BLaER1 treated with 17β-estradiol and CSF1 and Interleukin-3, amounts not matched to agents 10 nM and 100 nM (cell line): ENCODE measurements around the gene ARRDC2.
A peak's percentile ranks its signal among the peaks of the same experiment; 100 is the strongest.

Experiments
- H3K27ac ChIP-seq, 11 experiments: shearing (Covaris generic); formaldehyde crosslinking; 2 replicates each; pipeline ENCODE4 v1.8.1; 2022
- H3K27me3 ChIP-seq, 11 experiments: shearing (Covaris generic); formaldehyde crosslinking; 2 replicates each; pipeline ENCODE4 v1.8.1; 2022
- H3K36me3 ChIP-seq, 11 experiments: shearing (Covaris generic); formaldehyde crosslinking; 2 replicates each; pipeline ENCODE4 v1.8.1; 2022
- H3K4me1 ChIP-seq, 10 experiments: shearing (Covaris generic); formaldehyde crosslinking; 2 replicates each; pipeline ENCODE4 v1.8.1; 2022
- H3K4me2 ChIP-seq, 11 experiments: shearing (Covaris generic); formaldehyde crosslinking; 2 replicates each; pipeline ENCODE4 v1.8.1; 2022
- H3K4me3 ChIP-seq, 10 experiments: shearing (Covaris generic); formaldehyde crosslinking; 2 replicates each; pipeline ENCODE4 v1.8.1; 2022
- H3K9ac ChIP-seq, 11 experiments: shearing (Covaris generic); formaldehyde crosslinking; 2 replicates each; pipeline ENCODE4 v1.8.1; 2022
- H3K9me3 ChIP-seq, 11 experiments: shearing (Covaris generic); formaldehyde crosslinking; replicated peaks in 1 of 11; 2 replicates each; pipeline ENCODE4 v1.8.1; 2022
- H4K20me1 ChIP-seq, 11 experiments: shearing (Covaris generic); formaldehyde crosslinking; 2 replicates each; pipeline ENCODE4 v1.8.1; 2022
- Cebpa-rat ChIP-seq, 11 experiments: shearing (Covaris generic); IDR thresholded peaks; 2 replicates each; pipeline ENCODE4 v1.8.1; 2022

ARRDC2 gene

GRCh38 chr19:18007917-18008673 lies at the start of gene ARRDC2:
Gene ARRDC2 (plus strand): TSS chr19:18008170. CDS start chr19:18008311, 141 bp downstream.
- Histone ChIP-seq H3K4me1 (peaks cover 35 to 66% (median 46%) of the 10 kb centered on the region in 10 experiments), H3K27me3 (no peaks in the 10 kb centered on the region), H3K9me3 (peaks cover 0 to 5% (median 0%) of the 10 kb centered on the region in 11 experiments; a peak in 4 of 22 replicates), H3K4me2 (peak within 1 kb of the TSS; percentile 72 to 99 (median 93)), H3K36me3 (peaks cover 55 to 80% (median 67%) of the 10 kb centered on the region in 11 experiments), H3K9ac (peak within 1 kb of the TSS; percentile 48 to 84 (median 71); a peak in 21 of 22 replicates), H4K20me1 (peaks cover 35 to 79% (median 49%) of the 10 kb centered on the region in 11 experiments; a peak in 21 of 22 replicates), H3K27ac (peak within 1 kb of the TSS; percentile 43 to 77 (median 64); a peak in 20 of 22 replicates), H3K4me3 (peak within 1 kb of the TSS; percentile 53 to 72 (median 57))
- TF ChIP-seq Cebpa-rat (IDR thresholded peaks at IDR 0.05): no peak

GRCh38 chr19:17963936-17964691 lies 43.9 kb upstream of the ARRDC2 start:
- H3K27me3 ChIP-seq: peaks cover 21 to 58% (median 44%) of the 10 kb centered on the region in 11 experiments
- H3K9ac ChIP-seq: no peak overlapping the region
- no peaks in the 10 kb centered on the region for H3K9me3 ChIP-seq
- no peak overlapping the region for H3K27ac ChIP-seq
- H3K4me3 ChIP-seq: no peak overlapping the region
- no peak overlapping the region for H3K4me2 ChIP-seq
- no peaks in the 10 kb centered on the region for H3K36me3 ChIP-seq
- H4K20me1 ChIP-seq: peaks cover 0 to 5% (median 0%) of the 10 kb centered on the region in 11 experiments; a peak in 1 of 22 replicates
- no peak for TF ChIP-seq Cebpa-rat (IDR thresholded peaks at IDR 0.05)
- peaks cover 13 to 43% (median 33%) of the 10 kb centered on the region in 10 experiments; a peak in 19 of 20 replicates for H3K4me1 ChIP-seq

GRCh38 chr19:17965370-17966128 lies 42.4 kb upstream of the ARRDC2 start:
- H3K27me3 ChIP-seq: peaks cover 21 to 59% (median 44%) of the 10 kb centered on the region in 11 experiments
- no peaks in the 10 kb centered on the region for H3K36me3 ChIP-seq
- H3K4me1 ChIP-seq: peaks cover 17 to 52% (median 39%) of the 10 kb centered on the region in 10 experiments
- no peaks in the 10 kb centered on the region for H3K9me3 ChIP-seq
- TF ChIP-seq Cebpa-rat (IDR thresholded peaks at IDR 0.05): no peak
- peak overlapping the region in 3 of 11 experiments; percentile 21 to 37 (median 23); a peak in 2 of 22 replicates for H3K27ac ChIP-seq
- H4K20me1 ChIP-seq: peaks cover 0 to 5% (median 0%) of the 10 kb centered on the region in 11 experiments; a peak in 1 of 22 replicates
- H3K4me3 ChIP-seq: peak overlapping the region in 1 of 10 experiments; percentile 32; a peak in 1 of 20 replicates
- H3K9ac ChIP-seq: no peak overlapping the region; a peak in 1 of 22 replicates
- peak overlapping the region in 10 of 11 experiments; percentile 33 to 93 (median 82); a peak in 18 of 22 replicates for H3K4me2 ChIP-seq

- Histone ChIP-seq H3K9ac (peak overlapping the region in 3 of 11 experiments; percentile 0 to 40 (median 30); a peak in 3 of 22 replicates), H3K27ac (peak overlapping the region in 5 of 11 experiments; percentile 6 to 58 (median 37); a peak in 7 of 22 replicates), H4K20me1 (peaks cover 0 to 5% (median 0%) of the 10 kb centered on the region in 11 experiments; a peak in 1 of 22 replicates), H3K4me3 (peak overlapping the region in 3 of 10 experiments; percentile 32 to 55 (median 34); a peak in 2 of 20 replicates), H3K27me3 (peaks cover 21 to 59% (median 44%) of the 10 kb centered on the region in 11 experiments), H3K4me1 (peaks cover 17 to 53% (median 39%) of the 10 kb centered on the region in 10 experiments), H3K36me3 (no peaks in the 10 kb centered on the region), H3K9me3 (no peaks in the 10 kb centered on the region), H3K4me2 (peak overlapping the region; percentile 7 to 93 (median 78))
- TF ChIP-seq Cebpa-rat (IDR thresholded peaks at IDR 0.05): no peak
Measured at GRCh38 chr19:17966129-17966483, 41.9 kb upstream of the ARRDC2 start.

GRCh38 chr19:17966550-17967256 lies 41.3 kb upstream of the ARRDC2 start, which contains the start of gene KCNN1:
Gene KCNN1 (plus strand): TSS chr19:17967107. CDS start chr19:17973889, 6,782 bp downstream.
- TF ChIP-seq Cebpa-rat (IDR thresholded peaks at IDR 0.05): no peak
- Histone ChIP-seq H3K4me2 (peak within 1 kb of the TSS; percentile 48 to 93 (median 78)), H3K27ac (peak within 1 kb of the TSS in 5 of 11 experiments; percentile 6 to 58 (median 37); a peak in 7 of 22 replicates), H3K9ac (peak within 1 kb of the TSS in 5 of 11 experiments; percentile 13 to 56 (median 38); a peak in 5 of 22 replicates), H3K9me3 (no peaks in the 10 kb centered on the region), H3K27me3 (peaks cover 21 to 59% (median 44%) of the 10 kb centered on the region in 11 experiments), H4K20me1 (peaks cover 0 to 5% (median 0%) of the 10 kb centered on the region in 11 experiments; a peak in 1 of 22 replicates), H3K36me3 (no peaks in the 10 kb centered on the region), H3K4me3 (peak within 1 kb of the TSS in 9 of 10 experiments; percentile 34 to 62 (median 44); a peak in 14 of 20 replicates), H3K4me1 (peaks cover 17 to 58% (median 44%) of the 10 kb centered on the region in 10 experiments)

- H3K36me3 ChIP-seq: no peaks in the 10 kb centered on the region
- H3K4me3 ChIP-seq: peak overlapping the region in 9 of 10 experiments; percentile 34 to 62 (median 44); a peak in 14 of 20 replicates
- H4K20me1 ChIP-seq: peaks cover 0 to 5% (median 0%) of the 10 kb centered on the region in 11 experiments; a peak in 2 of 22 replicates
- H3K9me3 ChIP-seq: no peaks in the 10 kb centered on the region
- no peak overlapping the region for H3K27ac ChIP-seq
- peaks cover 21 to 59% (median 44%) of the 10 kb centered on the region in 11 experiments for H3K27me3 ChIP-seq
- TF ChIP-seq Cebpa-rat (IDR thresholded peaks at IDR 0.05): no peak
- H3K9ac ChIP-seq: peak overlapping the region in 5 of 11 experiments; percentile 13 to 56 (median 38); a peak in 3 of 22 replicates
- peaks cover 17 to 60% (median 51%) of the 10 kb centered on the region in 10 experiments for H3K4me1 ChIP-seq
- H3K4me2 ChIP-seq: peak overlapping the region; percentile 48 to 92 (median 77); a peak in 21 of 22 replicates
Measured at GRCh38 chr19:17967257-17968051, 40.5 kb upstream of the ARRDC2 start.

- H3K9me3 ChIP-seq: no peaks in the 10 kb centered on the region
- no peaks in the 10 kb centered on the region for H3K36me3 ChIP-seq
- H3K9ac ChIP-seq: no peak overlapping the region
- H4K20me1 ChIP-seq: peaks cover 0 to 5% (median 0%) of the 10 kb centered on the region in 11 experiments; a peak in 2 of 22 replicates
- peaks cover 25 to 67% (median 60%) of the 10 kb centered on the region in 10 experiments for H3K4me1 ChIP-seq
- peak overlapping the region in 4 of 11 experiments; percentile 20 to 38 (median 29); a peak in 6 of 22 replicates for H3K4me2 ChIP-seq
- peaks cover 21 to 58% (median 44%) of the 10 kb centered on the region in 11 experiments for H3K27me3 ChIP-seq
- H3K4me3 ChIP-seq: no peak overlapping the region
- TF ChIP-seq Cebpa-rat (IDR thresholded peaks at IDR 0.05): no peak
- H3K27ac ChIP-seq: no peak overlapping the region
Measured at GRCh38 chr19:17968362-17968761, 39.6 kb upstream of the ARRDC2 start.
